C4-2B (cell line): ENCODE results near the gene KIF18B.

Experiments
- CTCF ChIP-seq: fragments of 450-650 bp; conservative IDR thresholded peaks from 2 replicates; pipeline ENCODE4 v1.5.1; 2017; ENCODE audit warnings: mild to moderate bottlenecking
- ZFX ChIP-seq: fragments of 450-650 bp; IDR thresholded peaks from 2 replicates; pipeline ENCODE4 v1.6.1; 2017

- TF ChIP-seq CTCF (no peak), ZFX (no peak)
These were observed 19.9 kb downstream of the KIF18B start for GRCh38 chr17:44927696-44928095.
